Thyroid gland (tissue), 4 donors: ENCODE data around the gene GAS2L1. TPM values are rescaled to one million over a fixed set of nuclear protein-coding genes. Genes with fewer than 3 reads are reported as not detected.
A peak's percentile ranks its signal among the peaks of the same experiment; 100 is the strongest.

ENCODE experiments used
- DNase-seq, 2 donors: peaks; one replicate each; pipeline ENCODE4 v3.0.0-alpha.2; 2019
- H3K27ac ChIP-seq, 3 donors: fragments of 200-600 bp; sonication (generic); 1 replicate in 2 of 3; 2 replicates in 1 of 3; pipeline ENCODE4 v1.5.1; 2016 to 2019; ENCODE audit warnings: mild to moderate bottlenecking in 1 of 3, moderate library complexity in 1 of 3
- H3K27me3 ChIP-seq: fragments of 200-600 bp; sonication (generic); one replicate; pipeline ENCODE4 v1.5.1; 2019
- H3K36me3 ChIP-seq, 2 donors: fragments of 200-600 bp; sonication (generic); one replicate each; pipeline ENCODE4 v1.5.1; 2016 to 2019
- H3K4me1 ChIP-seq, 2 donors: fragments of 200-600 bp; sonication (generic); one replicate each; pipeline ENCODE4 v1.5.1; 2017 to 2019
- H3K4me3 ChIP-seq, 3 donors: fragments of 200-600 bp; sonication (generic); replicated peaks in 1 of 3; 1 replicate in 2 of 3; 2 replicates in 1 of 3; pipeline ENCODE4 v1.5.1; 2016; ENCODE audit warnings: mild to moderate bottlenecking in 1 of 3
- H3K9me3 ChIP-seq: fragments of 200-600 bp; sonication (generic); one replicate; pipeline ENCODE4 v1.5.1; 2017
- POLR2A ChIP-seq, 2 donors: fragments of 450-650 bp; IDR thresholded peaks; one replicate each; pipeline ENCODE4 v1.6.1; 2017; ENCODE audit warnings: antibody characterized with exemption in 2 of 2, mild to moderate bottlenecking in 2 of 2, moderate library complexity in 1 of 2
- WGBS, 2 donors: methylation state at CpG; one replicate each; pipeline ENCODE4 v1.1.5; 2017; 5-methylcytosine and 5-hydroxymethylcytosine counted together
- intact Hi-C: fragments of 100-400 bp; cut with DNase I; formaldehyde crosslinking; loops from one replicate; pipeline ENCODE4 v1.15.1; 2023
- total RNA-seq, 4 donors: library from RNA; depleted of rRNA; stranded (reverse); fragments of >200 nt; gene quantifications; one replicate each; pipeline ENCODE4 v1.2.3, GENCODE V29; 2016
- TF ChIP-seq, protein P1 (sequence below), 6 experiments: fragments of 200-600 bp in 3 of 6; fragments of 450-650 bp in 3 of 6; sonication (generic) in 3 of 6; IDR thresholded peaks; one replicate each; pipeline ENCODE4 v1.5.1; 2016 to 2019; ENCODE audit warnings: antibody characterized with exemption in 6 of 6, mild to moderate bottlenecking in 2 of 6, inconsistent platforms in 1 of 6, moderate library complexity in 1 of 6

GAS2L1 gene
- total RNA-seq, 4 donors from 2014 or later = 9.3 to 22.2 (median 15.7) TPM

DNA sequence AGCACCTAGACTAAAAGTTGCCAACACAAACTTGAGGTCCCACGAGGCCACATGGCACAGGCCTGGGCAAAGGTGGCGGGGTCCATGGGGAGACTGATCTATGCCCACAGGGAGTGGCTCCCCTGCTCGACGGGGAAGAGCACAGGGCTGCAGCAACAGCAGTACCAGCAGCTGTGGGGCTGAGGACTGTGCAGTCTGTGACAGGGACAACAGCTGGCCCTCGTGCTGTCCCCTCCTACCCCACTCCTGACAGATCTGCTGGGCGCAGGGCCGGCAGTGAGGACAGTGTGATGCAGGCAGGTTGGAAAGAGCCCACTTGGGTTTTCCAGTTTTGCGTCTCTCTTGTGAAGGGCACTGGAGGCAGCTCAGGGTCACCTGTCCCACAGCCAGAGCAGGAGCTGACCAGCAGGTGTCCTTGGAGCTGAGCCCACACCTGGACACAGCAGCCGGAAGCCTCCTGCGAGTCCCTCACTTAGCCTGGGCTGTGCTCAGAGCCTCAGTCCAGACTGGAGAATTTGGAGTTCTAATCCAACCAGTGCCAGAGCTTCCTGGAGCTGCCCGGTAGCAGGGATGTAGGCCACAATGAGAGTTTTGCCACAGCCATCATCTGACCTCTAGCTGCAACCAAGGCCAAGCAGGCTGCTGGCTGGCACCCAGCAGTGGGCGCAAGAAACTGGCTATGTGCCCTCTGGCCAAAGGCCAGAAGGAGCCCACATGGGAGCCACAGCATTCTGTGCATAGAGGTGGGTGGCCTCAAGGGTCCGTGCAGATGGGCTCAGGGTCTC, 3.6 kb upstream of the GAS2L1 start:
- Histone ChIP-seq H3K27me3 (no peaks in the 10 kb centered on the region), H3K4me1 (peaks cover 1 to 16% of the 10 kb centered on the region in 2 donors), H3K36me3 (peaks cover 26 to 29% of the 10 kb centered on the region in 2 donors), H3K27ac (peak overlapping the region in 2 of 3 donors; percentile 8 to 33), H3K4me3 (no peak overlapping the region), H3K9me3 (no peaks in the 10 kb centered on the region)
- DNase-seq = peak; percentile 64 to 82
- intact Hi-C loops = no loop called here
- TF ChIP-seq, protein P1, sequence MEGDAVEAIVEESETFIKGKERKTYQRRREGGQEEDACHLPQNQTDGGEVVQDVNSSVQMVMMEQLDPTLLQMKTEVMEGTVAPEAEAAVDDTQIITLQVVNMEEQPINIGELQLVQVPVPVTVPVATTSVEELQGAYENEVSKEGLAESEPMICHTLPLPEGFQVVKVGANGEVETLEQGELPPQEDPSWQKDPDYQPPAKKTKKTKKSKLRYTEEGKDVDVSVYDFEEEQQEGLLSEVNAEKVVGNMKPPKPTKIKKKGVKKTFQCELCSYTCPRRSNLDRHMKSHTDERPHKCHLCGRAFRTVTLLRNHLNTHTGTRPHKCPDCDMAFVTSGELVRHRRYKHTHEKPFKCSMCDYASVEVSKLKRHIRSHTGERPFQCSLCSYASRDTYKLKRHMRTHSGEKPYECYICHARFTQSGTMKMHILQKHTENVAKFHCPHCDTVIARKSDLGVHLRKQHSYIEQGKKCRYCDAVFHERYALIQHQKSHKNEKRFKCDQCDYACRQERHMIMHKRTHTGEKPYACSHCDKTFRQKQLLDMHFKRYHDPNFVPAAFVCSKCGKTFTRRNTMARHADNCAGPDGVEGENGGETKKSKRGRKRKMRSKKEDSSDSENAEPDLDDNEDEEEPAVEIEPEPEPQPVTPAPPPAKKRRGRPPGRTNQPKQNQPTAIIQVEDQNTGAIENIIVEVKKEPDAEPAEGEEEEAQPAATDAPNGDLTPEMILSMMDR (IDR thresholded peaks at IDR 0.05) = peak in 2 of 6 experiments; percentile 3 to 26
- TF ChIP-seq POLR2A (IDR thresholded peaks at IDR 0.05) = no peak
- 45 to 53% methylated on average over 8 to 11 of the region's 13 CpGs for WGBS, 2 donors

DNA sequence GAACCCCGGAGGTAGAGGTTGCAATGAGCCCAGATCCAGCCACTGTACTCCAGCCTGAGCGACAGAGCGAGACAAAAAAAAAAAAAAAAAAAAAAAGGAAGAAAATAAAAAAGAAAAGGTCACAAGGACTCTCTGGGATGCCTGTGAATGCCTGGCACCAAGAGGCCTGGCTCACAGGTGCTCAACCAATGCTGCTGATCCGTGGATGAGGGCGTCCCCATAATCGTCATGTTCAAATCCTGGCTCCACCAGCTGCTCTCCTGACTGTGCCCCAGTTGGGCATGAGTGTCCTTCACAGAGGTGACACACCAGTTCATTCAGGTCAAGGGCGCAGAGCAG, 645 bp upstream of the GAS2L1 start:
- peaks cover 5 to 42% of the 10 kb centered on the region in 2 donors for H3K4me1 ChIP-seq
- no peaks in the 10 kb centered on the region for H3K9me3 ChIP-seq
- H3K4me3 ChIP-seq = peak overlapping the region in 1 of 3 donors; percentile 99
- no peaks in the 10 kb centered on the region for H3K27me3 ChIP-seq
- WGBS, 2 donors = 39 to 44% methylated on average over 7 of the region's 7 CpGs
- H3K27ac ChIP-seq = peak overlapping the region; percentile 56 to 78 (median 74)
- peak in 1 of 2 donors; percentile 65 for DNase-seq
- no peak for TF ChIP-seq POLR2A (IDR thresholded peaks at IDR 0.05)
- TF ChIP-seq, protein P1 (IDR thresholded peaks at IDR 0.05) = no peak
- H3K36me3 ChIP-seq = peaks cover 0 to 2% of the 10 kb centered on the region in 2 donors
- intact Hi-C loops = loop anchor here (5.0 kb wide), 1 partner anchor 34 kb away; no protein-coding TSS in a partner anchor

DNA sequence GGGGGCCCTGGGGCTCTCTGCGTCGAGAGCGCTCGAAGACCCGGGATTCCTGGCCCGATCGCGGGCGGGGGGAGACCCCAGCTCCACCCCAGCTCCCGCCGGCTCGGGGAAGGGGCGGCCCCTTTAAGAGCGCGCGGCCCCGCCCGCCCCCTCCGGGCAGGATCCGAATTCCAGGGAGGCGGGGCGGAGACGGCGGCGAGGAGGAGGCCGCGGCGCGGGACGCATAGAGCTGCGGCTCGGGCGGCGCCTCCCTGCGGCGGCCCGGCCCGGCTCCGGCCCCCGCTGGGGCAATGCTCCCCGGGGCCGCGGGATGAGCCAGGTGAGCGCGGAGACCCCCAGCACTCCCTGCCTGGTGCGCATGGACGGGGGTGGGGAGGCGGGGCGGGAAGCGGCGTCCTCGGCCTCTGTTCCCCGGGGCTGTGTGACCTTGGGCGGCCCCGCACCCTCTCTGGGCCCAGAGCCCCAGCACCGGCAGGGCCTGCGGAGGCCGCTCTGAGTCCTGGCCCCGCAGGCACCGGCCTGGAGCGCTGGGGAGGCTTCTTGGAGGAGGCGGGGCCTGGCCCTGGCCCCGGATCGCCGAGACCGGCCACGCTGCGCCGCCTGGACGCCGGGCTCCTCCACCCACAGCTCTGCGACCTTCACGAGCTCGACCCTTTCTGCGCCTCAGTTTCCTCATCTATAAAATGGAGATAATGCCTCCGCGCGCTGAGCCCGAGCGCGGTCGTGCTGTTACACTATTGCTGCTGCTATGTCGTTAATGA, 565 bp downstream of the GAS2L1 start:
- H3K4me3 ChIP-seq = peak overlapping the region; percentile 75 to 99 (median 78)
- H3K9me3 ChIP-seq = no peaks in the 10 kb centered on the region
- H3K36me3 ChIP-seq = no peaks in the 10 kb centered on the region
- H3K4me1 ChIP-seq = peaks cover 12 to 54% of the 10 kb centered on the region in 2 donors
- intact Hi-C loops = loop anchor here (5.0 kb wide), 1 partner anchor 35 kb away; no protein-coding TSS in a partner anchor
- H3K27ac ChIP-seq = peak overlapping the region; percentile 56 to 78 (median 74)
- no peaks in the 10 kb centered on the region for H3K27me3 ChIP-seq
- WGBS, 2 donors = 22% methylated on average over 12 of the region's 83 CpGs; no CpG with 5 or more reads in 1 of the 2 donors
- TF ChIP-seq POLR2A (IDR thresholded peaks at IDR 0.05) = peak in 1 of 2 donors; percentile 59
- TF ChIP-seq, protein P1 (IDR thresholded peaks at IDR 0.05) = peak in 1 of 6 experiments; percentile 17
- peak; percentile 82 to 85 for DNase-seq

DNA sequence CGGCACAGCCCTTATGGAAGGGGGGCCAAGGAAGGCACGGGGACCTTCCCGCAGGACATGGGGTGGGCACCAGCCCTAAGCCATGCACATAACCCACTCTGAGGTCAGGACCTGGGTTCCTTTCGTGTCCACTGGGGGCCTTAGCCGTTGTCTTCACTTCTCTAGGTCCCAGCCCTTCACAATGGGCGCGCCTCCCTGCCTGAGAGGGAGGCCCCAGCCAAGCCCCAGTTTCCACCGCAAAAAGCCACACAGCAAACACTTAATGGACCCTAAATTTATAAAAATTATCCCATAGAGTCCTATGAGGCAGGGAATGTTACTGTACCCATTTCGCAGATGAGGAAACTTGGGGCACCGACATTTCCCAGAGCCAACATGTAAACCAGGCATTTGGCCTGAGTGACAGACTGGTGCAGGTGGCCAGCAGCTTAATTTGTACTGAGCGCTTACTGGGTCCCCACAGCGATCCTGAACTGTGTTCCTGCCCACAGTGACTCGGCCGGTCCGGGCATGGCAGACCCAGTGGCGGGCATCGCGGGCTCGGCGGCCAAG, 1.2 kb downstream of the GAS2L1 start:
- peak overlapping the region; percentile 38 to 78 (median 74) for H3K27ac ChIP-seq
- H3K27me3 ChIP-seq = no peaks in the 10 kb centered on the region
- H3K9me3 ChIP-seq = no peaks in the 10 kb centered on the region
- H3K4me3 ChIP-seq = peak overlapping the region; percentile 75 to 99 (median 78)
- no peak for TF ChIP-seq POLR2A (IDR thresholded peaks at IDR 0.05)
- TF ChIP-seq, protein P1 (IDR thresholded peaks at IDR 0.05) = no peak
- no peaks in the 10 kb centered on the region for H3K36me3 ChIP-seq
- WGBS, 2 donors = 80 to 88% methylated on average over 6 to 20 of the region's 20 CpGs
- intact Hi-C loops = loop anchor here (5.0 kb wide), 1 partner anchor 35 kb away; no protein-coding TSS in a partner anchor
- DNase-seq = no peak
- H3K4me1 ChIP-seq = peaks cover 12 to 55% of the 10 kb centered on the region in 2 donors
